Fibroblast of peridontal ligament (primary cell): Measurements from ENCODE around the gene DGKG.
A peak's percentile ranks its signal among the peaks of the same experiment; 100 is the strongest.

ENCODE experiments used
- DNase-seq: peaks from one replicate; pipeline ENCODE4 v3.0.0-alpha.2; 2010; ENCODE audit errors: extremely low read depth

Gene DGKG

GRCh38 chr3:186361762-186362536, at the start of gene DGKG:
Gene DGKG, minus strand, starts transcription at chr3:186362234. Its CDS starts 41,775 bp downstream, at chr3:186320459.
- peak; percentile 2 for DNase-seq

- DNase-seq, result no peak
Measured at GRCh38 chr3:186411089-186411488, 49.1 kb upstream of the DGKG start.

DNA sequence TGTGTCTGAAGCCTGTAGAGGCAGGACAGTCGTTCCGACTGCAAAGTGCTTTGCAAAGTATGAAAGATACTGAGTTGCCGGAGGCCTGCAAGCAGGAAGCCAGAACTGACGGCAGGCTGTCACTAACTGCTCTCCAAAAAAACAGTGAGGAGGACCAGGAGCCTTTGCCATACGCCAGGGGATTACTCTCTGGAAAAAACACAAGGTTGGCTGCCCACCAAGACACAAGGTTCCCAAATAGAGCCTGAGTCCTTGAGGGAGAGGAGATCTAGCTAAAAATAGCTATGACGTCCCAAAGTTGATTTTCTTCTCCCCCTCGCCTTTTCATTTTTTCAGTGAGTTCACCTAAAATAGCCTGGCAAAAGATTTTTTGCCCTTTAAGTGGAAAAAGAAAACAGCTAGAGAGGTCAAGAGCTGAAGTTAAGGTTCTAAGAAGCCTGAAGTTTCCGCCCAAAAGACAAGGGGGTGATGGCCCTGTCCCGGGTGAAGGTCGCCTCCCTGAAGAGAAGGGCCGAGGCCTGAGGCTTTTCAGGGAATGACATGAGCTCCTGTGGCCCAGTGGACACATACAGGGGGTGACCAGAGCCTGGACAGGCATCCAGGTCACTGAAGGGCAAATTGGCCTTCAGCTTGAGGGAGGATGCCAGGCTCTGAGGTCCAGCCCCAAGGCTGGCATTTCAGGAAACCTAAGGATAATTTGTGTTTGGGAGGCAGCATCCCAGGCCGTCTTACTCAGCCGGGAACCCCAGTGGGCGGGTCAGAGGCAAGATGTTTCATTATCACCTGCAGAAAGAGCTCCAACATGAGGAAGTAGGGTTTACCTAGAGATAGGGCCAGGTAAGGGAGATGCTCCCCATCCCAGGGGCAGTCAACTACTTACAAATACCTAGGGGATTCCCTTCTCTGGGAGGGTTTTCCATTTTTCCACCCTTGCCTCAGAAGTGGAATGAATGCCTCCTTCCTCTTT, 44.9 kb upstream of the DGKG start:
- no peak for DNase-seq

DNA sequence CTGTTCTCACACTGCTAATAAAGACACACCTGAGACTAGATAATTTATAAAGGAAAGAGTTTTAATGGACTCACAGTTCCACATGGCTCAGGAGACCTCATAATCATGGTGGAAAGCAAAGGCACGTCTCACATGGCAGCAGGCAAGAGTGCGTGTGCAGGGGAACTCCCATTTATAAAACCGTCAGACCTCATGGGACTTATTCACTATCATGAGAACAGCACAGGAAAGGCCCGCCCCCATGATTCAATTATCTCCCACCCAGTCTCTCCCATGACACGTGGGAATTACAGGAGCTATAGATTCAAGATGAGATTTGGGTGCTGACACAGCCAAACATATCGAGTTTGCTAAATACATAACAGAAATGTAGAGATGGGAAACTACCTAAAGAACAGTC, 39.5 kb upstream of the DGKG start:
- DNase-seq, result no peak

- no peak for DNase-seq
Measured at GRCh38 chr3:186400662-186401061, 38.6 kb upstream of the DGKG start.

GRCh38 chr3:186400026-186400425, 38.0 kb upstream of the DGKG start:
- DNase-seq, result no peak

DNA sequence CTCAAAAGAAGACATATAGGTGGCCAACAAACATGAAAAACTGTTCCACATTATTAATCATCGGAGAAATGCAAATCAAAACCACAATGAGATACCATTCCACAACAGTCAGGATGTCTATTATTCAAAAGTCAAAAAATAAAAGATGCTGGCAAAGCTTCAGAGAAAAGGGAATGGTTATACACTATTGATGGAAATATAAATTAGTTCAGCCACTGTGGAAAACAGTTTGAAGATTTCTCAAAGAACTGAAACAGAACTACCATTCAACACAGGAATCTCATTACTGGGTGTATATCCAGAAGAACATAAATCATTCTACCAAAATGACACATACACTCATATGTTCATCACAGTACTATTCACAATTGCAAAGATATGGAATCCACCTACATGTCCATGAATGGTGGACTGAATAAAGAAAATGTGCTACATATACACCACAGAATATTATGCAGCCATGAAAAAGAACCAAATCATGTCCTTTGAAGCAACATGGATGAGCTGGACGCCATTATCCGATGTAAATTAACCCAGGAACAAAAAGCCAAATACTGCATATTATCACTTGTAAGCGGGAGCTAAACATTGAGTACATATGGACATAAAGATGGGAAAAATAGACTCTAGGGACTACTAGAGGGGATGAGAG, 32.7 kb upstream of the DGKG start:
- DNase-seq, result no peak

DNA sequence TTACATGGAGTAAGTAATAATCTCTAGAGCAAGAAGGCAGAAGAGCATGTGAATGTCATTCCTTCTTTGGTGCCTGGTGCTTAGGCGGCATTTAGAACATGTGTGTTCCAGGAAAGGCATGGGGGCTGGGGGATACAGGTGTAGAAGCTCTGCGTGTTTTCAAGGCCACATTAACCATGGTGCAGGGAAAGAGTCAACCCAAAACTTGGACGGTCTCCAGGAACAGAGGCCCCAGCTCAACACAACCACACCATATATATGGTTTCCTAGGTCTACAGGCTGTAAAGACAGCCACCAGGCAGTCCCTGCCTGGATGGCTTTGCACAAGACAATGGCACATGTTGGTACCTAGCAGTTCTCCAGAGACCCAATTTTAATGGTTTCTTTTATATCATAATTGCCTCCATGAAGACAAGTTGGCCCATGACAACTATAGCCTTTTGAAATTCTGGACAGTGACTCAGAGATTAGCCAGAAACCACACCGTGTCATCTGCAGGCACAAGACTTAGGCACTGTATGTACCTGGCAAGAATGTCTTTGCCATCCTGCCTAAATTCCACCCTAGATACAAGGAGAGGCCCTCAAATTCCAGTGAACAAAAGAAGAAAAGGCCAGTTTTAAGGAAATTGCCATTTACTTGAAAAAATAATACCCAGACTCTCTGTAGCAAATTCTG, 25.0 kb upstream of the DGKG start:
- no peak for DNase-seq

GRCh38 chr3:186385856-186386602, 24.0 kb upstream of the DGKG start:
- DNase-seq, result no peak

GRCh38 chr3:186383026-186383993, 21.3 kb upstream of the DGKG start:
- no peak for DNase-seq

- no peak for DNase-seq
Measured at GRCh38 chr3:186382217-186382885, 20.3 kb upstream of the DGKG start.

- no peak for DNase-seq
Measured at GRCh38 chr3:186381424-186382216, 19.6 kb upstream of the DGKG start.

GRCh38 chr3:186380622-186381380, 18.8 kb upstream of the DGKG start:
- DNase-seq, result peak; percentile 15

DNA sequence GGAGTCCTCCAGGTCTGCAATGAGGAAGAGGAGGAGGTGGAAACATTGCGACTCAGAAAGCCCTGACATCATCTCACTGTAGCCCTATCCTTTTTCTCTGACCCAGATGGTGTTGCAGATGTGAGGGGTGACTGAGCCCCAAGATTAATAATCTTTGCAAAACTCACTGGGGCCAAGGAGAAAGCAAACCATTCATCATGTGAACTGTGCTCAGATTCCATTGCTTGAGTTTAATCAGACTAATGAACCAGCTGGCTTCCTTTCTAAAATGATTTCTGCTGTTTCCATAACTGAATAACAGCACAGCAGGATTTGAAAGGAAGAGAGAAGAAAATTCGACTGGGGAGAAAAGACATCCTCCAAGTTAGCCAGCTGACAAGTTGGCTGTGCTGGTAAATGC, 13.4 kb upstream of the DGKG start:
- no peak for DNase-seq

GRCh38 chr3:186374376-186374775, 12.3 kb upstream of the DGKG start:
- DNase-seq, result no peak

- DNase-seq, result no peak
Measured at GRCh38 chr3:186369217-186369616, 7.2 kb upstream of the DGKG start.

DNA sequence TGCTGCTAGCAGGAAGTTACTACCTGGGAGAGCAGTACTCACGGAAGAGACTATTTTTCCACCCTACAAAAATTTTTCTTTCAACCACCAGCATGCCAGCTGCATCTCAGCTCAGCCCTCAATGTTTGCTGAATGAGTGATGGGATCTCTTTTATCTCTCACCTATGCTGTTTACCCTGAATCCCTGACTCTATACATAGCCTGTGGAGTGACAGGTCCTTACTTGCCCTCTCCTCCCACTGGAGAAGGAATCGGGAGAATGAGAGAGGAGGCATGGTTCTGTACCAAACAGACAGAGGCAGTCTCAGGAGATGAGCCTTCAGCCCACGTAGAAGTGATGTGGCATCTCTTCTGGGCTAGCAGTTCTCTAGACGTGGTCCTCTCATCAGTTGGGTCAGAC, 6.7 kb upstream of the DGKG start:
- no peak for DNase-seq

- DNase-seq, result no peak
Measured at GRCh38 chr3:186368176-186368575, 6.1 kb upstream of the DGKG start.
